Globus pallidus (tissue), 1 donor: ENCODE measurements around the gene YTHDC1.
"Not testable (repeated sequence)": the region's sequence is repeated elsewhere in the genome, so short reads cannot be mapped to it uniquely, and the experiment has no call there.

ENCODE experiments used
- DNase-seq: peaks from one replicate; pipeline ENCODE4 v3.0.0-alpha.2; 2015; ENCODE audit warnings: low spot score

The YTHDC1 gene

GRCh38 chr4:68349649-68350360 is at the start of gene YTHDC1:
TSS of gene YTHDC1 (minus strand) at chr4:68350090. CDS start at chr4:68349753, 337 bp downstream.
- peak; percentile 96 for DNase-seq

- DNase-seq, result no peak
Measured at GRCh38 chr4:68399306-68399705, 49.4 kb upstream of the YTHDC1 start.

GRCh38 chr4:68396756-68397155 is 46.9 kb upstream of the YTHDC1 start:
- DNase-seq, result no peak

GRCh38 chr4:68391436-68391835 is 41.5 kb upstream of the YTHDC1 start:
- DNase-seq, result no peak

- no peak for DNase-seq
Measured at GRCh38 chr4:68390205-68390935, 40.5 kb upstream of the YTHDC1 start.

GRCh38 chr4:68389386-68389913 is 39.6 kb upstream of the YTHDC1 start:
- DNase-seq, result not testable (repeated sequence)

- no peak for DNase-seq
Measured at GRCh38 chr4:68388347-68388865, 38.5 kb upstream of the YTHDC1 start.

- no peak for DNase-seq
Measured at GRCh38 chr4:68385267-68385666, 35.4 kb upstream of the YTHDC1 start.

- no peak for DNase-seq
Measured at GRCh38 chr4:68383115-68383514, 33.2 kb upstream of the YTHDC1 start.

GRCh38 chr4:68378226-68378625 is 28.3 kb upstream of the YTHDC1 start:
- no peak for DNase-seq

GRCh38 chr4:68375667-68376559 is 26.0 kb upstream of the YTHDC1 start:
- peak; percentile 70 for DNase-seq

GRCh38 chr4:68373513-68373912 is 23.6 kb upstream of the YTHDC1 start:
- DNase-seq, result peak; percentile 86

- no peak for DNase-seq
Measured at GRCh38 chr4:68372588-68372987, 22.7 kb upstream of the YTHDC1 start.

GRCh38 chr4:68369142-68369805 is 19.4 kb upstream of the YTHDC1 start:
- no peak for DNase-seq

- DNase-seq, result no peak
Measured at GRCh38 chr4:68368691-68369131, 18.8 kb upstream of the YTHDC1 start.

GRCh38 chr4:68367835-68368234 is 17.9 kb upstream of the YTHDC1 start:
- DNase-seq, result no peak

- DNase-seq, result no peak
Measured at GRCh38 chr4:68366600-68366999, 16.7 kb upstream of the YTHDC1 start.

GRCh38 chr4:68365068-68365467 is 15.2 kb upstream of the YTHDC1 start:
- no peak for DNase-seq

GRCh38 chr4:68361146-68361589 is 11.3 kb upstream of the YTHDC1 start:
- no peak for DNase-seq

- no peak for DNase-seq
Measured at GRCh38 chr4:68360231-68360968, 10.5 kb upstream of the YTHDC1 start.

GRCh38 chr4:68359508-68359907 is 9.6 kb upstream of the YTHDC1 start:
- DNase-seq, result no peak
